SW 1271 (cell line): Measurements from ENCODE around the gene PIBF1.
"Not testable (repeated sequence)": the region's sequence is repeated elsewhere in the genome, so short reads cannot be mapped to it uniquely, and the experiment has no call there.

Source experiments
- DNase-seq, 2 experiments: peaks; one replicate each; lab custom pipeline; 2025; lab: John Stamatoyannopoulos, UW

The PIBF1 gene

GRCh38 chr13:73025217-73026012, 243.5 kb downstream of the PIBF1 start:
- DNase-seq = no peak

GRCh38 chr13:73034901-73035300, 253.0 kb downstream of the PIBF1 start:
- DNase-seq = no peak

GRCh38 chr13:73035660-73036059, 253.7 kb downstream of the PIBF1 start:
- DNase-seq = no peak

- no peak for DNase-seq
Observed at GRCh38 chr13:73036566-73036965, 254.6 kb downstream of the PIBF1 start.

- no peak for DNase-seq
Observed at GRCh38 chr13:73038064-73038463, 256.1 kb downstream of the PIBF1 start.

- no peak for DNase-seq
Observed at GRCh38 chr13:73039201-73040108, 257.5 kb downstream of the PIBF1 start.

- no peak for DNase-seq
Observed at GRCh38 chr13:73040484-73040883, 258.6 kb downstream of the PIBF1 start.

GRCh38 chr13:73040968-73041596, 259.1 kb downstream of the PIBF1 start:
- no peak for DNase-seq

GRCh38 chr13:73045031-73045430, 263.1 kb downstream of the PIBF1 start:
- no peak for DNase-seq

GRCh38 chr13:73048615-73049014, 266.7 kb downstream of the PIBF1 start:
- DNase-seq = not testable (repeated sequence)

GRCh38 chr13:73054712-73055111, 272.8 kb downstream of the PIBF1 start:
- no peak for DNase-seq

- no peak for DNase-seq
Observed at GRCh38 chr13:73055813-73056564, 274.1 kb downstream of the PIBF1 start.

- no peak for DNase-seq
Observed at GRCh38 chr13:73056565-73056962, 274.6 kb downstream of the PIBF1 start.

GRCh38 chr13:73057284-73058063, 275.5 kb downstream of the PIBF1 start:
- DNase-seq = no peak

GRCh38 chr13:73058064-73058313, 276.1 kb downstream of the PIBF1 start:
- DNase-seq = no peak

GRCh38 chr13:73058432-73058735, 276.5 kb downstream of the PIBF1 start:
- no peak for DNase-seq

GRCh38 chr13:73058736-73059459, 277.0 kb downstream of the PIBF1 start, which contains the start of gene KLF5:
TSS of gene KLF5 (plus strand) at chr13:73059005. CDS start at chr13:73059328, 323 bp downstream.
- DNase-seq = peak; percentile 72 to 88

GRCh38 chr13:73059460-73060250, 277.7 kb downstream of the PIBF1 start:
- no peak for DNase-seq

- DNase-seq = no peak
Observed at GRCh38 chr13:73060251-73061160, 278.6 kb downstream of the PIBF1 start.
